Stimulated activated naive B cell treated with anti-CD40 and anti-IgM and Interleukin-4, amounts not matched to agents 10 μg/mL and 1 μg/mL and 100 μg/mL, for 72 hours (primary cell): ENCODE data around the gene DHCR24.

Experiments used
- ATAC-seq, 2 donors: fragments of 150-1000 bp; cut with Tn5 transposase; replicated peaks; 2 replicates each; pipeline ENCODE4 v1.10.0; 2021; ENCODE audit warnings: moderate library complexity in 1 of 2
- DNase-seq: peaks from one replicate; pipeline ENCODE4 v3.0.0; 2021
- H3K27ac Mint-ChIP-seq: one replicate; pipeline ENCODE4 v1.8.0; 2022; ENCODE audit warnings: mild to moderate bottlenecking, mixed read lengths
- H3K27me3 Mint-ChIP-seq, 2 donors: one replicate each; pipeline ENCODE4 v1.8.0; 2022; ENCODE audit warnings: mixed read lengths in 2 of 2
- H3K36me3 Mint-ChIP-seq, 2 donors: one replicate each; pipeline ENCODE4 v1.8.0; 2022; ENCODE audit warnings: mixed read lengths in 2 of 2, mild to moderate bottlenecking in 1 of 2
- H3K4me1 Mint-ChIP-seq, 2 donors: one replicate each; pipeline ENCODE4 v1.8.0; 2022; ENCODE audit warnings: mixed read lengths in 2 of 2, mild to moderate bottlenecking in 1 of 2
- H3K4me3 Mint-ChIP-seq, 2 donors: one replicate each; pipeline ENCODE4 v1.8.0; 2022; ENCODE audit warnings: mild to moderate bottlenecking in 2 of 2, mixed read lengths in 2 of 2, moderate library complexity in 1 of 2
- H3K9me3 Mint-ChIP-seq, 2 donors: one replicate each; pipeline ENCODE4 v1.8.0; 2022; ENCODE audit warnings: mixed read lengths in 2 of 2, mild to moderate bottlenecking in 1 of 2

Gene DHCR24

GRCh38 chr1:54815086-54815876 is 71.7 kb downstream of the DHCR24 start:
- ATAC-seq: no peak
- no peaks in the 10 kb centered on the region for H3K36me3 Mint-ChIP-seq
- no peaks in the 10 kb centered on the region for H3K4me1 Mint-ChIP-seq
- peaks cover 0 to 11% of the 10 kb centered on the region in 2 donors for H3K27me3 Mint-ChIP-seq
- DNase-seq: no peak
- no peak overlapping the region for H3K4me3 Mint-ChIP-seq
- no peak overlapping the region for H3K27ac Mint-ChIP-seq
- no peaks in the 10 kb centered on the region for H3K9me3 Mint-ChIP-seq

- no peaks in the 10 kb centered on the region for H3K4me1 Mint-ChIP-seq
- no peak overlapping the region for H3K4me3 Mint-ChIP-seq
- H3K27ac Mint-ChIP-seq: no peak overlapping the region
Observed at GRCh38 chr1:54814571-54814970, 72.4 kb downstream of the DHCR24 start.

GRCh38 chr1:54814126-54814498 is 72.9 kb downstream of the DHCR24 start:
- Mint-ChIP-seq H3K36me3 (no peaks in the 10 kb centered on the region), H3K27me3 (peaks cover 0 to 11% of the 10 kb centered on the region in 2 donors), H3K4me3 (no peak overlapping the region), H3K9me3 (no peaks in the 10 kb centered on the region), H3K27ac (peak overlapping the region; percentile 48), H3K4me1 (no peaks in the 10 kb centered on the region)
- no peak for ATAC-seq
- no peak for DNase-seq

More at GRCh38 chr1:54814571-54814970, 72.4 kb downstream of the DHCR24 start:
- DNase-seq: no peak
- Mint-ChIP-seq H3K27me3 (peaks cover 0 to 11% of the 10 kb centered on the region in 2 donors), H3K36me3 (no peaks in the 10 kb centered on the region), H3K9me3 (no peaks in the 10 kb centered on the region)
- no peak for ATAC-seq

- Mint-ChIP-seq H3K9me3 (no peaks in the 10 kb centered on the region), H3K27me3 (peaks cover 0 to 11% of the 10 kb centered on the region in 2 donors), H3K36me3 (no peaks in the 10 kb centered on the region), H3K27ac (peak overlapping the region; percentile 48), H3K4me3 (no peak overlapping the region), H3K4me1 (no peaks in the 10 kb centered on the region)
- DNase-seq: no peak
- ATAC-seq: no peak
Observed at GRCh38 chr1:54813485-54814125, 73.4 kb downstream of the DHCR24 start.

- Mint-ChIP-seq H3K36me3 (no peaks in the 10 kb centered on the region), H3K9me3 (no peaks in the 10 kb centered on the region), H3K27me3 (peaks cover 0 to 11% of the 10 kb centered on the region in 2 donors), H3K27ac (no peak overlapping the region), H3K4me3 (no peak overlapping the region), H3K4me1 (no peaks in the 10 kb centered on the region)
- no peak for ATAC-seq
- no peak for DNase-seq
Observed at GRCh38 chr1:54812801-54813484, 74.1 kb downstream of the DHCR24 start.

GRCh38 chr1:54811739-54812655 is 75.0 kb downstream of the DHCR24 start:
- no peak overlapping the region for H3K4me3 Mint-ChIP-seq
- no peaks in the 10 kb centered on the region for H3K9me3 Mint-ChIP-seq
- H3K27ac Mint-ChIP-seq: no peak overlapping the region
- DNase-seq (no peak), ATAC-seq (no peak)
- H3K4me1 Mint-ChIP-seq: no peaks in the 10 kb centered on the region
- no peaks in the 10 kb centered on the region for H3K36me3 Mint-ChIP-seq
- H3K27me3 Mint-ChIP-seq: peaks cover 0 to 11% of the 10 kb centered on the region in 2 donors

- Mint-ChIP-seq H3K4me1 (no peaks in the 10 kb centered on the region), H3K4me3 (no peak overlapping the region), H3K27me3 (peaks cover 0 to 11% of the 10 kb centered on the region in 2 donors), H3K9me3 (no peaks in the 10 kb centered on the region), H3K27ac (no peak overlapping the region), H3K36me3 (no peaks in the 10 kb centered on the region)
- DNase-seq (no peak), ATAC-seq (no peak)
Observed at GRCh38 chr1:54811066-54811465, 75.9 kb downstream of the DHCR24 start.

- Mint-ChIP-seq H3K27ac (no peak overlapping the region), H3K36me3 (no peaks in the 10 kb centered on the region)
Observed at GRCh38 chr1:54810153-54810942, 76.6 kb downstream of the DHCR24 start.

GRCh38 chr1:54809496-54810074 is 77.4 kb downstream of the DHCR24 start:
- Mint-ChIP-seq H3K4me1 (no peaks in the 10 kb centered on the region), H3K36me3 (no peaks in the 10 kb centered on the region), H3K9me3 (no peaks in the 10 kb centered on the region), H3K27ac (no peak overlapping the region), H3K27me3 (peaks cover 0 to 6% of the 10 kb centered on the region in 2 donors), H3K4me3 (no peak overlapping the region)
- DNase-seq: no peak
- ATAC-seq: no peak

More at GRCh38 chr1:54810153-54810942, 76.6 kb downstream of the DHCR24 start:
- Mint-ChIP-seq H3K9me3 (no peaks in the 10 kb centered on the region), H3K4me3 (no peak overlapping the region), H3K27me3 (peaks cover 0 to 8% of the 10 kb centered on the region in 2 donors), H3K4me1 (no peaks in the 10 kb centered on the region)
- DNase-seq (peak; percentile 47), ATAC-seq (peak; percentile 91 to 93)

- H3K4me3 Mint-ChIP-seq: no peak overlapping the region
- no peaks in the 10 kb centered on the region for H3K36me3 Mint-ChIP-seq
- DNase-seq (no peak), ATAC-seq (no peak)
- no peaks in the 10 kb centered on the region for H3K4me1 Mint-ChIP-seq
- peaks cover 0 to 6% of the 10 kb centered on the region in 2 donors for H3K27me3 Mint-ChIP-seq
- H3K9me3 Mint-ChIP-seq: no peaks in the 10 kb centered on the region
- H3K27ac Mint-ChIP-seq: no peak overlapping the region
Observed at GRCh38 chr1:54808443-54809207, 78.4 kb downstream of the DHCR24 start.

- Mint-ChIP-seq H3K27me3 (peaks cover 0 to 6% of the 10 kb centered on the region in 2 donors), H3K27ac (no peak overlapping the region), H3K4me3 (no peak overlapping the region), H3K9me3 (no peaks in the 10 kb centered on the region), H3K4me1 (no peaks in the 10 kb centered on the region), H3K36me3 (no peaks in the 10 kb centered on the region)
- ATAC-seq: no peak
- DNase-seq: no peak
Observed at GRCh38 chr1:54807756-54808155, 79.2 kb downstream of the DHCR24 start.

GRCh38 chr1:54806931-54807611 is 79.9 kb downstream of the DHCR24 start:
- DNase-seq (no peak), ATAC-seq (no peak)
- H3K4me1 Mint-ChIP-seq: no peaks in the 10 kb centered on the region
- H3K4me3 Mint-ChIP-seq: no peak overlapping the region
- no peaks in the 10 kb centered on the region for H3K36me3 Mint-ChIP-seq
- H3K27me3 Mint-ChIP-seq: peaks cover 0 to 6% of the 10 kb centered on the region in 2 donors
- no peak overlapping the region for H3K27ac Mint-ChIP-seq
- H3K9me3 Mint-ChIP-seq: no peaks in the 10 kb centered on the region
